ENCODE measurements around the gene UNC13B.

DNA sequence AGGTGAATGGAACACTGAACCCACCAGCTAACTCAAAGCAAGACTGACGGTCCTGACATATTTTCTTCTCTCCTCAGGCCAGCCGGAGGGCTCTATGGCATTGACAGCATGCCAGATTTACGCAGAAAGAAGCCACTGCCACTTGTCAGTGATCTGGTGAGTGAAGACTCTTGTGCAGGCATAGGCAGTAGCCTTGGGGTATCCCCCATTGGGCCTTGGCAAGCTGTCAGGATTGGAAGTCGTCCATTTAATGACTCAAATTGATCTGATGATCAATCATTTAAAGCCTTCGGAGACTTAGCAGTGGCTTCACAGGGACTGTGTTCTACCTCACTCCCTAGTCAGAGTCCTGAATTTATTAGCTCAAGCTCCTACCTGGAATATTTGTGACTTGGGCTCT, 208.4 kb downstream of the UNC13B start:
- no peak for TF ChIP-seq POLR2A (IDR thresholded peaks at IDR 0.05)
- TF ChIP-seq, protein P1, sequence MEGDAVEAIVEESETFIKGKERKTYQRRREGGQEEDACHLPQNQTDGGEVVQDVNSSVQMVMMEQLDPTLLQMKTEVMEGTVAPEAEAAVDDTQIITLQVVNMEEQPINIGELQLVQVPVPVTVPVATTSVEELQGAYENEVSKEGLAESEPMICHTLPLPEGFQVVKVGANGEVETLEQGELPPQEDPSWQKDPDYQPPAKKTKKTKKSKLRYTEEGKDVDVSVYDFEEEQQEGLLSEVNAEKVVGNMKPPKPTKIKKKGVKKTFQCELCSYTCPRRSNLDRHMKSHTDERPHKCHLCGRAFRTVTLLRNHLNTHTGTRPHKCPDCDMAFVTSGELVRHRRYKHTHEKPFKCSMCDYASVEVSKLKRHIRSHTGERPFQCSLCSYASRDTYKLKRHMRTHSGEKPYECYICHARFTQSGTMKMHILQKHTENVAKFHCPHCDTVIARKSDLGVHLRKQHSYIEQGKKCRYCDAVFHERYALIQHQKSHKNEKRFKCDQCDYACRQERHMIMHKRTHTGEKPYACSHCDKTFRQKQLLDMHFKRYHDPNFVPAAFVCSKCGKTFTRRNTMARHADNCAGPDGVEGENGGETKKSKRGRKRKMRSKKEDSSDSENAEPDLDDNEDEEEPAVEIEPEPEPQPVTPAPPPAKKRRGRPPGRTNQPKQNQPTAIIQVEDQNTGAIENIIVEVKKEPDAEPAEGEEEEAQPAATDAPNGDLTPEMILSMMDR (IDR thresholded peaks at IDR 0.05): no peak
